SU-DHL-6 (cell line): ENCODE results near the gene FAN1.

Experiments
- CTCF ChIP-seq: fragments of 200-600 bp; sonication (generic); IDR thresholded peaks from one replicate; pipeline ENCODE4 v1.5.1; 2017; ENCODE audit warnings: antibody characterized with exemption, mild to moderate bottlenecking, low read length, moderate library complexity; ENCODE audit not compliant: insufficient read depth, poor library complexity, severe bottlenecking
- EZH2phosphoT487 ChIP-seq: fragments of 200-600 bp; sonication (generic), shearing (Covaris generic); conservative IDR thresholded peaks from 2 replicates; pipeline ENCODE4 v1.6.1; 2018; ENCODE audit warnings: mild to moderate bottlenecking, antibody characterized with exemption, low read length, moderate library complexity, mixed read lengths

GRCh38 chr15:30925686-30926085, 22.0 kb downstream of the FAN1 start:
- no peak for TF ChIP-seq CTCF
- TF ChIP-seq EZH2phosphoT487 = no peak
